Measurements from ENCODE around the gene ADAP2.

DNA sequence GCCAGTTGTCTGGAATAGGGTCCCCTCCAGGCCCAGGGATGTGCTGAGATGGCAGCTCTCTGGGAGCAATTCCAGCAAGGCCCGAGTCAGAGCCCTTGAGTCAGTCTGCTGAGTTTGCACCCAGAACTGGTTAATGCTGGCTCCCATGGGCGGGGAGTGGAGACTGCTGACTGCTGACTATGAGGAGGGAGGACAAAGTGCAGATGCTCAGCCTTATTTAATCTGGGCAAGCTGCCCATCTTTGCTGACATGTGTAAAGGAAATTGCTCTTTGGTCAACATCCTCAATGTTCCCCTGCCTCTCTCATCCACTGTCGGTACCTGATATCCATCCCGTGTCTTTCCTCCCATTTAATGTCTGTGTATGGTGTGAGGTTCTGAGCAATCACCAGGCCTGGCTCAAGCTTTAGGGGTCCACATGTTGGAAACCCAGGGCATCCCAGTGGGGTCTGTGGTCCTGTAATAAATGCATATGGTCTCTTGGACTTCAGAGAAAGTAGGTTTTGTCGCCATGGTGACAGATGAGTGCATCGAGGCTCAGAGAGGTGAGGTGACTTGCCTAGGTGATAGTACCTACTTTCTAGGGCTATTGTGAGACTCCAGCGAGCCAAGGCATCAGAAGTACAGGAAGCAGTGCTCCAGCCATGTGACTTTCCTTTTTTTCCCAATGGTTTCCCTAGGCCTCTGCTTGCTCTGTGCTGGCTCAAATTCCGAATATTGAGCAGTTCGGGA lies 29.1 kb downstream of the ADAP2 start:
- peak in 1 of 2 donors; percentile 67 for TF ChIP-seq EP300 (IDR thresholded peaks at IDR 0.05)
- TF ChIP-seq, protein P1, sequence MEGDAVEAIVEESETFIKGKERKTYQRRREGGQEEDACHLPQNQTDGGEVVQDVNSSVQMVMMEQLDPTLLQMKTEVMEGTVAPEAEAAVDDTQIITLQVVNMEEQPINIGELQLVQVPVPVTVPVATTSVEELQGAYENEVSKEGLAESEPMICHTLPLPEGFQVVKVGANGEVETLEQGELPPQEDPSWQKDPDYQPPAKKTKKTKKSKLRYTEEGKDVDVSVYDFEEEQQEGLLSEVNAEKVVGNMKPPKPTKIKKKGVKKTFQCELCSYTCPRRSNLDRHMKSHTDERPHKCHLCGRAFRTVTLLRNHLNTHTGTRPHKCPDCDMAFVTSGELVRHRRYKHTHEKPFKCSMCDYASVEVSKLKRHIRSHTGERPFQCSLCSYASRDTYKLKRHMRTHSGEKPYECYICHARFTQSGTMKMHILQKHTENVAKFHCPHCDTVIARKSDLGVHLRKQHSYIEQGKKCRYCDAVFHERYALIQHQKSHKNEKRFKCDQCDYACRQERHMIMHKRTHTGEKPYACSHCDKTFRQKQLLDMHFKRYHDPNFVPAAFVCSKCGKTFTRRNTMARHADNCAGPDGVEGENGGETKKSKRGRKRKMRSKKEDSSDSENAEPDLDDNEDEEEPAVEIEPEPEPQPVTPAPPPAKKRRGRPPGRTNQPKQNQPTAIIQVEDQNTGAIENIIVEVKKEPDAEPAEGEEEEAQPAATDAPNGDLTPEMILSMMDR (IDR thresholded peaks at IDR 0.05): no peak
